ENCODE measurements around the gene FEM1C. TPM values are rescaled to one million over a fixed set of nuclear protein-coding genes. Genes with fewer than 3 reads are reported as not detected.

The FEM1C gene
- total RNA-seq, 4 donors from 2014 or later: 18.9 to 39.4 (median 33.7) TPM

GRCh38 chr5:115575167-115576070 lies 30.8 kb upstream of the FEM1C start:
- DNase-seq: no peak
- Histone ChIP-seq H3K36me3 (no peaks in the 10 kb centered on the region), H3K4me1 (peaks cover 14 to 21% of the 10 kb centered on the region in 2 donors), H3K27ac (no peak overlapping the region), H3K27me3 (no peaks in the 10 kb centered on the region), H3K4me3 (no peak overlapping the region), H3K9me3 (no peaks in the 10 kb centered on the region)
- ATAC-seq: no peak
- intact Hi-C loops (cut with DNase I; ENCODE audit: low total_unique reads): no loop called here
- in situ Hi-C loops (cut with MboI; ENCODE audit: low sequenced_read_pairs in 4 of 4): loop anchor here in 1 of 4 donors (5.0 kb wide), 1 partner anchor 263 kb away; no protein-coding TSS in a partner anchor
- TF ChIP-seq CTCF (IDR thresholded peaks at IDR 0.05 in 4 of 5, conservative IDR thresholded peaks at IDR 0.05 in 1 of 5): no peak
- TF ChIP-seq POLR2A (IDR thresholded peaks at IDR 0.05): no peak

DNA sequence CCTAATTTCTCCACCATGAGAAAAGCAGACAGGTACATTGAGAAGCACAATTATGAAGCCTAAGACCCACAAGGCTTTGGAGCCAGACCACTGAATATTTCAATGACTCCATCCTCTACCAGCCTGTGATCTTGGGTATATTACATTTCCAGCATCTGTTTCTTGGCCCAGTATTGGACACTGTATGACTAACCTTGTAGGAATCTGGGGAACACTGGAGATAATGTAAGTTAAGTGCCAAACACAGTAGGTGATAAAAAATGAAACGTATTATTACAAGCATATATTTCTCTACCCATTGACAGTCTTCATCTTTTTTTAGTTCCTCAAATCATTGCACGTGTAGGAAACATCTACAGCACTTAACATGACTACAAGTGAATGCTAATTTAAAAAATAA lies 28.6 kb upstream of the FEM1C start:
- no peaks in the 10 kb centered on the region for H3K27me3 ChIP-seq
- H3K4me1 ChIP-seq: peaks cover 24 to 34% of the 10 kb centered on the region in 2 donors
- DNase-seq: no peak
- H3K4me3 ChIP-seq: no peak overlapping the region
- H3K36me3 ChIP-seq: no peaks in the 10 kb centered on the region
- intact Hi-C loops (cut with DNase I; ENCODE audit: low total_unique reads): loop anchor here (5.0 kb wide), 1 partner anchor 196 kb away; no protein-coding TSS in a partner anchor
- H3K9me3 ChIP-seq: no peaks in the 10 kb centered on the region
- in situ Hi-C loops (cut with MboI; ENCODE audit: low sequenced_read_pairs in 4 of 4): no loop called here
- no peak overlapping the region for H3K27ac ChIP-seq
- no peak for ATAC-seq
- no peak for TF ChIP-seq CTCF (IDR thresholded peaks at IDR 0.05 in 4 of 5, conservative IDR thresholded peaks at IDR 0.05 in 1 of 5)
- no peak for TF ChIP-seq POLR2A (IDR thresholded peaks at IDR 0.05)

DNA sequence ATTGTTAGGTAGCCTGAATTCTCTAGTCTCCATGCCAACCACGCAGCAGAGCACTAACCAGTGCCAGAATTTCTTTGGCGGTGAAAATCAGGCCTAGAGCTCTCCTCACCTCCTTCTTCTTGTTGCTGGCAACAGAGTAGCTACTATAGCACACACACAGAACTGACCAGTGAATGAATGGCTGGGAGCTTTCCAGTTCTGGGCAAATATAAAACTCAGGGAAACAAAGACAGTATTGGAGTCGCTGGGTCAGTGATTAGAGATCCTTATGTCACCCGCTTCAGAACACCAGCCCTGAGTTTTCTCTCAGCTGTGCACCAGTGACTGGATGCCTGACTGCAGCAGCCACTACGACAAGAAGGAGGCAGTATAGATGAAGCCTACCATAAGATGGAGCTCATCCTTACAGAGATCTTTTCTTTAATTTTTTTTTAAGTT lies 26.9 kb upstream of the FEM1C start:
- no peak overlapping the region for H3K27ac ChIP-seq
- no peaks in the 10 kb centered on the region for H3K27me3 ChIP-seq
- DNase-seq (no peak), ATAC-seq (peak in 1 of 2 donors; percentile 12)
- H3K4me3 ChIP-seq: no peak overlapping the region
- no peaks in the 10 kb centered on the region for H3K36me3 ChIP-seq
- no peak for TF ChIP-seq CTCF (IDR thresholded peaks at IDR 0.05 in 4 of 5, conservative IDR thresholded peaks at IDR 0.05 in 1 of 5)
- TF ChIP-seq POLR2A (IDR thresholded peaks at IDR 0.05): no peak
- in situ Hi-C loops (cut with MboI; ENCODE audit: low sequenced_read_pairs in 4 of 4) (no loop called here), intact Hi-C loops (cut with DNase I; ENCODE audit: low total_unique reads) (loop anchor here (5.0 kb wide), 1 partner anchor 194 kb away; no protein-coding TSS in a partner anchor)
- H3K4me1 ChIP-seq: peaks cover 24 to 34% of the 10 kb centered on the region in 2 donors
- no peaks in the 10 kb centered on the region for H3K9me3 ChIP-seq

DNA sequence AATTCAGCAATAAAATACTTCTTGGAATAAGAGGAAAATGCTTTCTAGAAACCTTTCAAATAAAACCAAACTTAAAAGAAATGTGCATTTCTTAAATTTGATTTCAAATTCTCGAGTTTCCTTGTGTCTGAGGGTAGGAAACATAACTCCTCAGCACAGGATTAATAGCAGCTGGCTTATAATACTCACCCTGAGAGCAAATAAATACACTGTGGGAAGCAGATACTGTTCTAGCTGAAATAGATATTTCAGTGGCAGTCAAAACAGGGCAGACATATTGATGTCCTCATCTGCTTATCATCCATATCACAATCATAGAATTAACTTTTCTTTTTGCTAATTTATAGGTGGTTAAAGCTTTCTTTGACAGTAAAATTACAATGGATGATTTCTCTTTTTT lies 24.1 kb upstream of the FEM1C start:
- Histone ChIP-seq H3K4me1 (peaks cover 19 to 34% of the 10 kb centered on the region in 2 donors), H3K4me3 (no peak overlapping the region), H3K9me3 (no peaks in the 10 kb centered on the region), H3K27me3 (no peaks in the 10 kb centered on the region), H3K27ac (peak overlapping the region in 1 of 4 donors; percentile 38), H3K36me3 (no peaks in the 10 kb centered on the region)
- TF ChIP-seq POLR2A (IDR thresholded peaks at IDR 0.05) (no peak), CTCF (IDR thresholded peaks at IDR 0.05 in 4 of 5, conservative IDR thresholded peaks at IDR 0.05 in 1 of 5) (no peak)
- intact Hi-C loops (cut with DNase I; ENCODE audit: low total_unique reads) (no loop called here), in situ Hi-C loops (cut with MboI; ENCODE audit: low sequenced_read_pairs in 4 of 4) (no loop called here)
- ATAC-seq (peak in 1 of 2 donors; percentile 89), DNase-seq (no peak)
